ENCODE measurements around the gene ENTREP1.

ENTREP1 gene

GRCh38 chr9:69425136-69425801 lies 100.3 kb downstream of the ENTREP1 start:
- H3K9me2 ChIP-seq (replicated peaks; ENCODE audit: control insufficient read depth, low read length): no peaks in the 10 kb centered on the region
- H3K36me3 ChIP-seq (ENCODE audit: control insufficient read depth, low read length): no peaks in the 10 kb centered on the region
- no peaks in the 10 kb centered on the region for H3F3A ChIP-seq (ENCODE audit: control insufficient read depth, insufficient read depth)
- H3K27me3 ChIP-seq (ENCODE audit: control insufficient read depth, low read length): no peaks in the 10 kb centered on the region
- no peaks in the 10 kb centered on the region for H3K9me3 ChIP-seq (ENCODE audit: control insufficient read depth, insufficient read depth, low read length)
- no peak overlapping the region for H3K27ac ChIP-seq (ENCODE audit: low read depth, low read length)
- H3K79me2 ChIP-seq (ENCODE audit: control insufficient read depth, low read length): no peaks in the 10 kb centered on the region
- no peak overlapping the region for H3K4me2 ChIP-seq (ENCODE audit: low read length)
- no peaks in the 10 kb centered on the region for H3K4me1 ChIP-seq (ENCODE audit: control insufficient read depth, low read length)
- H3K4me3 ChIP-seq (ENCODE audit: low read length): no peak overlapping the region
- H4K20me1 ChIP-seq (ENCODE audit: control insufficient read depth, insufficient read depth, low read depth, low read length): no peaks in the 10 kb centered on the region
- TF ChIP-seq CTCF (IDR thresholded peaks at IDR 0.05; ENCODE audit: low read depth, low read length, poor library complexity, severe bottlenecking) (no peak), EZH2phosphoT487 (IDR thresholded peaks at IDR 0.05; ENCODE audit: borderline replicate concordance, low read length) (no peak)

- Histone ChIP-seq H3K9me2 (replicated peaks; ENCODE audit: control insufficient read depth, low read length) (no peaks in the 10 kb centered on the region), H3K4me1 (ENCODE audit: control insufficient read depth, low read length) (no peaks in the 10 kb centered on the region), H3K36me3 (ENCODE audit: control insufficient read depth, low read length) (no peaks in the 10 kb centered on the region), H3K79me2 (ENCODE audit: control insufficient read depth, low read length) (no peaks in the 10 kb centered on the region), H3K27ac (ENCODE audit: low read depth, low read length) (no peak overlapping the region), H3K27me3 (ENCODE audit: control insufficient read depth, low read length) (no peaks in the 10 kb centered on the region), H3K4me3 (ENCODE audit: low read length) (no peak overlapping the region), H4K20me1 (ENCODE audit: control insufficient read depth, insufficient read depth, low read depth, low read length) (no peaks in the 10 kb centered on the region), H3K4me2 (ENCODE audit: low read length) (no peak overlapping the region), H3F3A (ENCODE audit: control insufficient read depth, insufficient read depth) (no peaks in the 10 kb centered on the region), H3K9me3 (ENCODE audit: control insufficient read depth, insufficient read depth, low read length) (no peaks in the 10 kb centered on the region)
- no peak for TF ChIP-seq CTCF (IDR thresholded peaks at IDR 0.05; ENCODE audit: low read depth, low read length, poor library complexity, severe bottlenecking)
- TF ChIP-seq EZH2phosphoT487 (IDR thresholded peaks at IDR 0.05; ENCODE audit: borderline replicate concordance, low read length): no peak
Observed at GRCh38 chr9:69427286-69427685, 102.3 kb downstream of the ENTREP1 start.

GRCh38 chr9:69428017-69428785 lies 103.2 kb downstream of the ENTREP1 start:
- no peaks in the 10 kb centered on the region for H3F3A ChIP-seq (ENCODE audit: control insufficient read depth, insufficient read depth)
- no peaks in the 10 kb centered on the region for H3K9me2 ChIP-seq (replicated peaks; ENCODE audit: control insufficient read depth, low read length)
- H3K4me2 ChIP-seq (ENCODE audit: low read length): no peak overlapping the region
- H3K4me3 ChIP-seq (ENCODE audit: low read length): no peak overlapping the region
- TF ChIP-seq EZH2phosphoT487 (IDR thresholded peaks at IDR 0.05; ENCODE audit: borderline replicate concordance, low read length) (no peak), CTCF (IDR thresholded peaks at IDR 0.05; ENCODE audit: low read depth, low read length, poor library complexity, severe bottlenecking) (no peak)
- H3K4me1 ChIP-seq (ENCODE audit: control insufficient read depth, low read length): no peaks in the 10 kb centered on the region
- H3K79me2 ChIP-seq (ENCODE audit: control insufficient read depth, low read length): no peaks in the 10 kb centered on the region
- no peaks in the 10 kb centered on the region for H3K27me3 ChIP-seq (ENCODE audit: control insufficient read depth, low read length)
- no peaks in the 10 kb centered on the region for H3K9me3 ChIP-seq (ENCODE audit: control insufficient read depth, insufficient read depth, low read length)
- no peaks in the 10 kb centered on the region for H4K20me1 ChIP-seq (ENCODE audit: control insufficient read depth, insufficient read depth, low read depth, low read length)
- no peak overlapping the region for H3K27ac ChIP-seq (ENCODE audit: low read depth, low read length)
- H3K36me3 ChIP-seq (ENCODE audit: control insufficient read depth, low read length): no peaks in the 10 kb centered on the region
